HEK293 (cell line): ENCODE data around the gene SOX12.

Experiments used
- EGR2 ChIP-seq: fragments of 450-650 bp; formaldehyde crosslinking; IDR thresholded peaks from 2 replicates; pipeline ENCODE4 v1.5.1; 2016; ENCODE audit warnings: low read depth, missing biosample characterization, missing genetic modification characterization
- FEZF1 ChIP-seq: fragments of 450-650 bp; formaldehyde crosslinking; IDR thresholded peaks from 2 replicates; pipeline ENCODE4 v1.5.1; 2016; ENCODE audit warnings: missing biosample characterization, missing genetic modification characterization
- GLIS1 ChIP-seq: fragments of 450-650 bp; formaldehyde crosslinking; IDR thresholded peaks from 2 replicates; pipeline ENCODE4 v1.5.1; 2016; ENCODE audit warnings: missing biosample characterization, missing genetic modification characterization
- KLF10 ChIP-seq: fragments of 450-650 bp; IDR thresholded peaks from 2 replicates; pipeline ENCODE4 v1.5.1; 2018; ENCODE audit warnings: missing biosample characterization, mild to moderate bottlenecking, missing genetic modification characterization
- MEIS1 ChIP-seq: sonication (generic); formaldehyde crosslinking; IDR thresholded peaks from 2 replicates; pipeline ENCODE4 v1.8.1; 2022; ENCODE audit warnings: missing genetic modification reagents, mild to moderate bottlenecking, borderline replicate concordance
- OVOL3 ChIP-seq: fragments of 450-650 bp; formaldehyde crosslinking; IDR thresholded peaks from 2 replicates; pipeline ENCODE4 v1.5.1; 2016; ENCODE audit warnings: missing biosample characterization, missing genetic modification characterization
- PRDM1 ChIP-seq: fragments of 450-650 bp; formaldehyde crosslinking; IDR thresholded peaks from 2 replicates; pipeline ENCODE4; 2016; ENCODE audit warnings: missing biosample characterization, missing genetic modification characterization
- WT1 ChIP-seq: fragments of 450-650 bp; formaldehyde crosslinking; IDR thresholded peaks from 2 replicates; pipeline ENCODE4 v1.5.1; 2016; ENCODE audit warnings: missing biosample characterization, missing genetic modification characterization
- ZEB2 ChIP-seq: fragments of 450-650 bp; formaldehyde crosslinking; IDR thresholded peaks from 2 replicates; pipeline ENCODE4 v1.5.1; 2016; ENCODE audit warnings: missing biosample characterization, missing genetic modification characterization
- ZNF10 ChIP-seq: fragments of 450-650 bp; formaldehyde crosslinking; IDR thresholded peaks from 2 replicates; pipeline ENCODE4 v1.5.1; 2017; ENCODE audit warnings: missing biosample characterization, missing genetic modification characterization
- ZNF155 ChIP-seq: fragments of 450-650 bp; formaldehyde crosslinking; IDR thresholded peaks from 2 replicates; pipeline ENCODE4 v1.5.1; 2016; ENCODE audit warnings: missing biosample characterization, missing genetic modification characterization
- ZNF157 ChIP-seq: fragments of 450-650 bp; formaldehyde crosslinking; IDR thresholded peaks from 2 replicates; pipeline ENCODE4 v1.5.1; 2016; ENCODE audit warnings: missing biosample characterization, missing genetic modification characterization
- ZNF169 ChIP-seq: fragments of 450-650 bp; formaldehyde crosslinking; IDR thresholded peaks from 2 replicates; pipeline ENCODE4 v1.5.1; 2016; ENCODE audit warnings: missing biosample characterization, missing genetic modification characterization
- ZNF2 ChIP-seq: fragments of 450-650 bp; formaldehyde crosslinking; IDR thresholded peaks from 2 replicates; pipeline ENCODE4 v1.5.1; 2016; ENCODE audit warnings: missing biosample characterization, missing genetic modification characterization
- ZNF23 ChIP-seq: fragments of 450-650 bp; formaldehyde crosslinking; IDR thresholded peaks from 2 replicates; pipeline ENCODE4 v1.5.1; 2016; ENCODE audit warnings: missing biosample characterization, missing genetic modification characterization, borderline replicate concordance
- ZNF239 ChIP-seq: fragments of 450-650 bp; formaldehyde crosslinking; IDR thresholded peaks from 2 replicates; pipeline ENCODE4 v1.5.1; 2016; ENCODE audit warnings: missing biosample characterization, missing genetic modification characterization
- ZNF248 ChIP-seq: fragments of 450-650 bp; formaldehyde crosslinking; IDR thresholded peaks from 2 replicates; pipeline ENCODE4 v1.5.1; 2017; ENCODE audit warnings: missing biosample characterization, missing genetic modification characterization
- ZNF292 ChIP-seq: fragments of 450-650 bp; formaldehyde crosslinking; IDR thresholded peaks from 2 replicates; pipeline ENCODE4 v1.5.1; 2016; ENCODE audit warnings: low read depth, missing biosample characterization, missing genetic modification characterization, borderline replicate concordance
- ZNF311 ChIP-seq: fragments of 450-650 bp; formaldehyde crosslinking; IDR thresholded peaks from 2 replicates; pipeline ENCODE4 v1.5.1; 2017; ENCODE audit warnings: missing biosample characterization, missing genetic modification characterization, borderline replicate concordance
- ZNF423 ChIP-seq: fragments of 450-650 bp; formaldehyde crosslinking; IDR thresholded peaks from 2 replicates; pipeline ENCODE4 v1.5.1; 2016; ENCODE audit warnings: missing biosample characterization, missing genetic modification characterization
- ZNF501 ChIP-seq: fragments of 450-650 bp; formaldehyde crosslinking; IDR thresholded peaks from 2 replicates; pipeline ENCODE4 v1.5.1; 2016; ENCODE audit warnings: missing biosample characterization, missing genetic modification characterization
- ZNF544 ChIP-seq: fragments of 450-650 bp; formaldehyde crosslinking; IDR thresholded peaks from 2 replicates; pipeline ENCODE4 v1.5.0; 2017; ENCODE audit warnings: missing biosample characterization, missing genetic modification characterization
- ZNF571 ChIP-seq: fragments of 450-650 bp; formaldehyde crosslinking; IDR thresholded peaks from 2 replicates; pipeline ENCODE4 v1.5.0; 2017; ENCODE audit warnings: missing biosample characterization, missing genetic modification characterization
- ZNF596 ChIP-seq: fragments of 450-650 bp; IDR thresholded peaks from 2 replicates; pipeline ENCODE4 v1.5.0; 2018; ENCODE audit warnings: missing biosample characterization, mild to moderate bottlenecking, missing genetic modification characterization, moderate library complexity
- ZNF600 ChIP-seq: fragments of 450-650 bp; formaldehyde crosslinking; IDR thresholded peaks from 2 replicates; pipeline ENCODE4 v1.5.1; 2016; ENCODE audit warnings: missing biosample characterization, missing genetic modification characterization
- ZNF623 ChIP-seq: fragments of 450-650 bp; formaldehyde crosslinking; IDR thresholded peaks from 2 replicates; pipeline ENCODE4 v1.5.1; 2016; ENCODE audit warnings: missing biosample characterization, missing genetic modification characterization
- ZNF660 ChIP-seq: fragments of 450-650 bp; IDR thresholded peaks from 2 replicates; pipeline ENCODE4 v1.5.1; 2018; ENCODE audit warnings: missing biosample characterization, mild to moderate bottlenecking, missing genetic modification characterization
- ZNF664 ChIP-seq: fragments of 450-650 bp; formaldehyde crosslinking; IDR thresholded peaks from 2 replicates; pipeline ENCODE4 v1.5.1; 2016; ENCODE audit warnings: missing biosample characterization, missing genetic modification characterization
- ZSCAN5A ChIP-seq: fragments of 450-650 bp; formaldehyde crosslinking; IDR thresholded peaks from 2 replicates; pipeline ENCODE4 v1.5.1; 2016; ENCODE audit warnings: missing biosample characterization, missing genetic modification characterization
- ZXDB ChIP-seq: fragments of 450-650 bp; formaldehyde crosslinking; IDR thresholded peaks from 2 replicates; pipeline ENCODE4 v1.5.1; 2016; ENCODE audit warnings: missing biosample characterization, missing genetic modification characterization
- TF ChIP-seq, protein P1 (sequence below): fragments of 450-650 bp; formaldehyde crosslinking; IDR thresholded peaks from 2 replicates; pipeline ENCODE4 v1.5.1; 2016; ENCODE audit warnings: missing biosample characterization, missing genetic modification characterization
- TF ChIP-seq, protein P2 (sequence below): fragments of 450-650 bp; formaldehyde crosslinking; IDR thresholded peaks from 2 replicates; pipeline ENCODE4 v1.5.1; 2016; ENCODE audit warnings: missing biosample characterization, missing genetic modification characterization
- TF ChIP-seq, protein P3 (sequence below): fragments of 450-650 bp; formaldehyde crosslinking; IDR thresholded peaks from 2 replicates; pipeline ENCODE4 v1.5.1; 2016; ENCODE audit warnings: missing biosample characterization, missing genetic modification characterization

Gene SOX12

GRCh38 chr20:297098-297924, 28.0 kb upstream of the SOX12 start, which contains the start of gene ZCCHC3 (continued):
- TF ChIP-seq ZNF600 (peak; percentile 99), ZSCAN5A (tag by site-specific recombination) (peak; percentile 55; the same call in 1 of the 2 replicates), ZNF501 (no peak), ZNF423 (tag by site-specific recombination) (peak; percentile 91), EGR2 (tag by site-specific recombination) (peak; percentile 97), ZNF239 (tag by site-specific recombination) (no peak), ZNF571 (tag by site-specific recombination) (no peak), ZNF2 (tag by site-specific recombination) (no peak; the same call in none of the 2 replicates), WT1 (tag by site-specific recombination) (peak; percentile 79), MEIS1 (CRISPR knock-in tag) (no peak), OVOL3 (no peak), ZNF623 (no peak), KLF10 (tag by site-specific recombination) (peak; percentile 99), ZNF596 (tag by site-specific recombination) (peak; percentile 88), ZNF311 (no peak), ZNF23 (tag by site-specific recombination) (no peak), ZNF660 (tag by site-specific recombination) (peak; percentile 69), FEZF1 (tag by site-specific recombination) (peak; percentile 86), ZNF544 (no peak), ZNF155 (tag by site-specific recombination) (no peak), ZNF292 (no peak), ZEB2 (tag by site-specific recombination) (peak; percentile 99), ZNF10 (no peak), PRDM1 (tag by site-specific recombination) (peak; percentile 72), GLIS1 (tag by site-specific recombination) (peak; percentile 95), ZXDB (tag by site-specific recombination) (peak; percentile 97), ZNF157 (no peak), ZNF248 (tag by site-specific recombination) (no peak), ZNF169 (tag by site-specific recombination) (no peak), ZNF664 (tag by site-specific recombination) (no peak)
- TF ChIP-seq, protein P1, sequence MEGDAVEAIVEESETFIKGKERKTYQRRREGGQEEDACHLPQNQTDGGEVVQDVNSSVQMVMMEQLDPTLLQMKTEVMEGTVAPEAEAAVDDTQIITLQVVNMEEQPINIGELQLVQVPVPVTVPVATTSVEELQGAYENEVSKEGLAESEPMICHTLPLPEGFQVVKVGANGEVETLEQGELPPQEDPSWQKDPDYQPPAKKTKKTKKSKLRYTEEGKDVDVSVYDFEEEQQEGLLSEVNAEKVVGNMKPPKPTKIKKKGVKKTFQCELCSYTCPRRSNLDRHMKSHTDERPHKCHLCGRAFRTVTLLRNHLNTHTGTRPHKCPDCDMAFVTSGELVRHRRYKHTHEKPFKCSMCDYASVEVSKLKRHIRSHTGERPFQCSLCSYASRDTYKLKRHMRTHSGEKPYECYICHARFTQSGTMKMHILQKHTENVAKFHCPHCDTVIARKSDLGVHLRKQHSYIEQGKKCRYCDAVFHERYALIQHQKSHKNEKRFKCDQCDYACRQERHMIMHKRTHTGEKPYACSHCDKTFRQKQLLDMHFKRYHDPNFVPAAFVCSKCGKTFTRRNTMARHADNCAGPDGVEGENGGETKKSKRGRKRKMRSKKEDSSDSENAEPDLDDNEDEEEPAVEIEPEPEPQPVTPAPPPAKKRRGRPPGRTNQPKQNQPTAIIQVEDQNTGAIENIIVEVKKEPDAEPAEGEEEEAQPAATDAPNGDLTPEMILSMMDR = peak; percentile 87
- TF ChIP-seq, protein P2, sequence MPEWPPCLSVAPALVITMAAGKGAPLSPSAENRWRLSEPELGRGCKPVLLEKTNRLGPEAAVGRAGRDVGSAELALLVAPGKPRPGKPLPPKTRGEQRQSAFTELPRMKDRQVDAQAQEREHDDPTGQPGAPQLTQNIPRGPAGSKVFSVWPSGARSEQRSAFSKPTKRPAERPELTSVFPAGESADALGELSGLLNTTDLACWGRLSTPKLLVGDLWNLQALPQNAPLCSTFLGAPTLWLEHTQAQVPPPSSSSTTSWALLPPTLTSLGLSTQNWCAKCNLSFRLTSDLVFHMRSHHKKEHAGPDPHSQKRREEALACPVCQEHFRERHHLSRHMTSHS (tag by site-specific recombination) = no peak
- TF ChIP-seq, protein P3, sequence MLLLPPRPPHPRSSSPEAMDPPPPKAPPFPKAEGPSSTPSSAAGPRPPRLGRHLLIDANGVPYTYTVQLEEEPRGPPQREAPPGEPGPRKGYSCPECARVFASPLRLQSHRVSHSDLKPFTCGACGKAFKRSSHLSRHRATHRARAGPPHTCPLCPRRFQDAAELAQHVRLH (tag by site-specific recombination) = peak; percentile 54; the same call in 1 of the 2 replicates
- TF ChIP-seq, all 188 proteins: peak for 77
